Neuronal stem cell (in vitro differentiated cells): ENCODE measurements around the gene NAB1.
A peak's percentile ranks its signal among the peaks of the same experiment; 100 is the strongest.

Experiments used
- DNase-seq: peaks from one replicate; pipeline ENCODE4 v3.0.0-alpha.2; 2013; ENCODE audit warnings: low spot score
- H2AFZ ChIP-seq: one replicate; pipeline ENCODE4 v1.6.1; 2013; ENCODE audit warnings: mild to moderate bottlenecking, low read length, inconsistent platforms
- H2AK5ac ChIP-seq: 2 replicates; pipeline ENCODE4 v1.6.1; 2013; ENCODE audit warnings: low read depth, mild to moderate bottlenecking, inconsistent platforms, low read length, moderate library complexity, mixed read lengths
- H2BK120ac ChIP-seq: 2 replicates; pipeline ENCODE4 v1.6.1; 2013; ENCODE audit warnings: low read depth, mild to moderate bottlenecking, inconsistent platforms, low read length, moderate library complexity, mixed read lengths
- H2BK12ac ChIP-seq: one replicate; pipeline ENCODE4 v1.6.1; 2013; ENCODE audit warnings: low read length, inconsistent platforms
- H2BK15ac ChIP-seq: 2 replicates; pipeline ENCODE4 v1.6.1; 2013; ENCODE audit warnings: mild to moderate bottlenecking, low read length, inconsistent platforms, mixed read lengths
- H2BK5ac ChIP-seq: one replicate; pipeline ENCODE4 v1.6.1; 2013; ENCODE audit warnings: inconsistent platforms, mild to moderate bottlenecking, low read length, moderate library complexity
- H3K14ac ChIP-seq: one replicate; pipeline ENCODE4 v1.6.1; 2013; ENCODE audit warnings: low read length, inconsistent platforms
- H3K18ac ChIP-seq: 2 replicates; pipeline ENCODE4 v1.6.1; 2013; ENCODE audit warnings: low read length, inconsistent platforms
- H3K23ac ChIP-seq: 2 replicates; pipeline ENCODE4 v1.6.1; 2013; ENCODE audit warnings: low read depth, mild to moderate bottlenecking, mixed read lengths, low read length, inconsistent platforms; ENCODE audit not compliant: poor library complexity
- H3K27ac ChIP-seq: replicated peaks from 3 replicates; pipeline ENCODE4 v1.5.1; 2013; ENCODE audit warnings: low read length, inconsistent platforms
- H3K27me3 ChIP-seq, 3 experiments: 2 replicates each; pipeline ENCODE4 v1.6.1; 2013; ENCODE audit warnings: low read length in 3 of 3, mild to moderate bottlenecking in 2 of 3, inconsistent platforms in 1 of 3, low read depth in 1 of 3, mixed read lengths in 1 of 3, moderate library complexity in 1 of 3; ENCODE audit not compliant: control insufficient read depth in 3 of 3, insufficient read depth in 3 of 3
- H3K36me3 ChIP-seq, 2 donors: replicated peaks in 1 of 2; 2 replicates each; pipeline ENCODE4 v1.6.1; 2013; ENCODE audit warnings: low read length in 2 of 2; ENCODE audit not compliant: control insufficient read depth in 2 of 2, insufficient read depth in 2 of 2
- H3K4ac ChIP-seq: 2 replicates; pipeline ENCODE4 v1.6.1; 2013; ENCODE audit warnings: inconsistent platforms, mild to moderate bottlenecking, low read length, moderate library complexity
- H3K4me1 ChIP-seq, 2 donors: 1 replicate in 1 of 2; 2 replicates in 1 of 2; pipeline ENCODE4 v1.6.1; 2013; ENCODE audit warnings: low read length in 2 of 2, low read depth in 1 of 2; ENCODE audit not compliant: control insufficient read depth in 2 of 2, insufficient read depth in 1 of 2
- H3K4me2 ChIP-seq: one replicate; pipeline ENCODE4 v1.6.1; 2013; ENCODE audit warnings: mild to moderate bottlenecking, low read length, inconsistent platforms; ENCODE audit not compliant: insufficient read depth, poor library complexity, severe bottlenecking
- H3K4me3 ChIP-seq, 2 donors: 2 replicates each; pipeline ENCODE4 v1.5.1; 2013; ENCODE audit warnings: low read length in 2 of 2, mild to moderate bottlenecking in 2 of 2, inconsistent platforms in 1 of 2, moderate library complexity in 1 of 2
- H3K79me1 ChIP-seq: one replicate; pipeline ENCODE4 v1.6.1; 2013; ENCODE audit warnings: low read depth, mild to moderate bottlenecking, inconsistent platforms, low read length, moderate library complexity
- H3K9ac ChIP-seq: one replicate; pipeline ENCODE4 v1.6.1; 2013; ENCODE audit warnings: mild to moderate bottlenecking, low read depth, low read length, inconsistent platforms; ENCODE audit not compliant: poor library complexity
- H3K9me3 ChIP-seq, 2 donors: replicated peaks in 1 of 2; 2 replicates each; pipeline versions ENCODE3 to v1.6.1; 2013; ENCODE audit warnings: low read length in 2 of 2, mild to moderate bottlenecking in 2 of 2, inconsistent platforms in 1 of 2, low read depth in 1 of 2, mixed read lengths in 1 of 2, moderate library complexity in 1 of 2; ENCODE audit not compliant: control insufficient read depth in 2 of 2, insufficient read depth in 1 of 2
- H4K8ac ChIP-seq: one replicate; pipeline ENCODE4 v1.6.1; 2013; ENCODE audit warnings: low read depth, mild to moderate bottlenecking, inconsistent platforms, low read length, moderate library complexity
- H4K91ac ChIP-seq: one replicate; pipeline ENCODE4 v1.6.1; 2013; ENCODE audit warnings: low read length, low read depth, mild to moderate bottlenecking, inconsistent platforms; ENCODE audit not compliant: poor library complexity
- WGBS, 2 donors: extraction: QIAGEN DNeasy Blood & Tissue Kit; methylation state at CpG; one replicate each; pipeline ENCODE4 v1.1.7; 2013; ENCODE audit warnings: missing lambda C conversion rate in 2 of 2, mixed read lengths in 1 of 2; ENCODE audit not compliant: insufficient read length in 2 of 2, insufficient replicate concordance in 1 of 2; ENCODE audit errors: extremely low coverage in 2 of 2; 5-methylcytosine and 5-hydroxymethylcytosine counted together

Gene NAB1

DNA sequence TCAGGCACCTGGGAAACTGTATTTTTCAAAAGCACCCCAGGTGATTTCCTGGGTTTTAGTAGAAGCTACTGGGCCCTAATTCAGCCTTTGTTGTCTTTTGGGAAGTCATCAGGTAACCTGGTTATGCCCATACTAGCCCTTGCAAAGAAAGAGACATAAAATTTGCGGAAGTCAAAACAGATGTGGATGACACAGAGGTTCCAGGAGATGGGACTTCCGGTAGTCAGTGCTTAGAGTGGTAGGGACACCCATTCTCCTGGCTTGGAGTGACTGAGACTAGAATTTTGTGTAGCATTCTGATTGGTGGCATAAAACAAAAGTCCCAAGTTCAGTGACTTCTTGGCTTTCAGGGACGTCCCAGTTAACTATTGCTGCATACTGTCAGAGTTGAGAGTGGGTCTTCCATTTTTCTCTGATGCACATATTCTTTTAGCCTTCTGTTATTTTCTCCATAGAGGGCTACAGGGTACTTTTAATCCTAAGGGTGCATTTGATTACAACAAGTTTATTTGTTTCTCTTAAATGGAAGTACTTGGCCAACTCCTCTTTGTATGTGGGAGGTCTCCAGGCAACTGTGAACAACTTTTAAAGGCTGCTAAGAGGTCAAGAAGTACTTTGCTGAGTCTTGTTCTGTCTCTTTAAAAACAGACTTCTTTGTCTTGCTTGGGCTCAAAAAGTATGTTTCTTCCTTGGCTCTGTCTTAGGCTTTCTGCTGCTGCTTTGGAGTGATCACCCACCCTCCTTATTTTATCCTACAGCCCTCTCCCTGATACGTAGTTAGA is 8.8 kb downstream of the NAB1 start:
- Histone ChIP-seq H3K4me3 (no peak overlapping the region), H3K36me3 (peaks cover 6 to 38% of the 10 kb centered on the region in 2 donors), H4K91ac (no peak overlapping the region), H3K9ac (no peak overlapping the region), H2BK12ac (no peak overlapping the region), H2BK5ac (no peak overlapping the region), H3K4me2 (no peak overlapping the region), H3K4me1 (no peaks in the 10 kb centered on the region), H2AK5ac (no peak overlapping the region), H4K8ac (no peak overlapping the region), H3K18ac (no peak overlapping the region), H3K79me1 (peaks cover 5% of the 10 kb centered on the region), H3K14ac (no peak overlapping the region), H3K9me3 (peaks cover 0 to 2% of the 10 kb centered on the region in 2 donors), H3K23ac (no peak overlapping the region), H2BK15ac (no peak overlapping the region), H2AFZ (no peak overlapping the region), H3K27me3 (no peaks in the 10 kb centered on the region), H3K4ac (no peak overlapping the region), H2BK120ac (no peak overlapping the region), H3K27ac (no peak overlapping the region)
- DNase-seq, result no peak
- WGBS, 2 donors, result no CpG with 5 or more reads among the region's 4 CpGs

DNA sequence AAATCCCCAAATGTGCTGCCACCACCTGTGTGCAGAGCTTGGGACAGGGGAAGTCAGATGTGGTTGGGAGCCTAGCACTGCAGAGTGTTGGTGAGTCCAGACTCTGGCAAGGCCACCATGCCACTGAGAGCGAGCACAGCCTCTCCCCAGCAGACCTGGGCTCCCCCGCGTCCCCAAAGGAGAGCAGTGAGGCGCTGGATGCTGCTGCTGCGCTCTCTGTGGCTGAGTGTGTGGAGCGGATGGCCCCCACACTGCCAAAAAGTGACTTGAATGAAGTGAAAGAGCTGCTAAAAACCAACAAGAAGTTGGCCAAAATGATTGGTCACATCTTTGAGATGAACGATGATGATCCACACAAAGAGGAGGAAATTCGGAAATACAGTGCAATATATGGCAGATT is 10.7 kb downstream of the NAB1 start:
- Histone ChIP-seq H2BK15ac (no peak overlapping the region), H3K9me3 (peaks cover 0 to 6% of the 10 kb centered on the region in 2 donors), H2BK12ac (no peak overlapping the region), H3K4ac (no peak overlapping the region), H2AK5ac (no peak overlapping the region), H3K14ac (no peak overlapping the region), H4K8ac (no peak overlapping the region), H3K23ac (no peak overlapping the region), H3K27me3 (no peaks in the 10 kb centered on the region), H3K18ac (peak overlapping the region; percentile 24), H3K4me1 (no peaks in the 10 kb centered on the region), H3K4me2 (no peak overlapping the region), H3K36me3 (peaks cover 6 to 54% of the 10 kb centered on the region in 2 donors), H3K4me3 (no peak overlapping the region), H3K27ac (no peak overlapping the region), H3K9ac (peak overlapping the region; percentile 51), H2AFZ (no peak overlapping the region), H2BK5ac (no peak overlapping the region), H2BK120ac (no peak overlapping the region), H3K79me1 (peaks cover 5% of the 10 kb centered on the region), H4K91ac (no peak overlapping the region)
- WGBS, 2 donors, result no CpG with 5 or more reads among the region's 8 CpGs
- DNase-seq, result no peak

DNA sequence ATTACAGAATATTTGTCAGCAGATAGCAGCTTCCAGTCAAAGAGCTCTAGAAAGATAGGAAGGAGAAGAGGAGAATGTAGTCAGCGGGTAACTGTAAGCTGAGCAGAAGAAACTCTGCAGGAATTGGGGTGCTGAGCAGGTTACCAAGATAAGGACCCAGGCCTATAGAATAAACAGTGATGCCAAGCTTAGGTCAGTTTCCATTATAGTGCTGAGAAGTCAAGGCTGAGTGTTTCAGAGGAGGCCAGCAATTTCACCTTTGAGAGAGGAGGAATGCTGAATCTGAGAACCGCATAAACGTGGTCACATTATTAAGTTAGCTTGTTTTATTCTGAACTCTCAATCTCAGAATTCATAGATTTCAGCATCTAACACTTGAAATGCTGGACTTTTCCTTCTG is 13.9 kb downstream of the NAB1 start:
- Histone ChIP-seq H3K4me2 (no peak overlapping the region), H3K27ac (no peak overlapping the region), H3K14ac (no peak overlapping the region), H3K23ac (no peak overlapping the region), H3K79me1 (peaks cover 4% of the 10 kb centered on the region), H3K9ac (no peak overlapping the region), H2BK15ac (no peak overlapping the region), H3K18ac (no peak overlapping the region), H4K91ac (no peak overlapping the region), H2BK12ac (no peak overlapping the region), H3K4me1 (no peaks in the 10 kb centered on the region), H2AK5ac (no peak overlapping the region), H2BK5ac (no peak overlapping the region), H2BK120ac (no peak overlapping the region), H3K4me3 (no peak overlapping the region), H2AFZ (no peak overlapping the region), H3K9me3 (peaks cover 0 to 21% of the 10 kb centered on the region in 2 donors), H3K27me3 (no peaks in the 10 kb centered on the region), H4K8ac (no peak overlapping the region), H3K4ac (no peak overlapping the region), H3K36me3 (peaks cover 6 to 65% of the 10 kb centered on the region in 2 donors)
- DNase-seq, result no peak
- no CpG with 5 or more reads among the region's 3 CpGs for WGBS, 2 donors

DNA sequence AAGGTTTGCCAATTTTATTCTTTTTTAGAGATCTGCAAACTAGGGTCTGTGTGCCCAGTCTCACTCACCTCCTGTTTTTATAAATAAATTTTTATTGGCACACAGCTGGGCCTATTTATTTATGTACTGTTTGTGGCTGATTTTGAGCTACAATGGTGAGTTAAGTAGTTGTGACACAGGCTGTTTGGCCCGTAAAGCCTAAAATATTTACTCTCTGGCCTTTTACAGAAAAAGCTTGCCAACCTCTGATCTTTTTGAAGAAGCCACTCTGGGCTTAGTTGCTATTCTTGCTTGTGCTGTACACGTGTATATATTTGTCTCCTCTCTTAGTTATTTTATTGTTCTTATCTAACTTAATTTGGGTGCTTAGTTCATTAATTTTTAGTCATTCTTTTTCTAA is 14.5 kb downstream of the NAB1 start:
- Histone ChIP-seq H2AFZ (no peak overlapping the region), H3K23ac (no peak overlapping the region), H3K9me3 (peaks cover 0 to 21% of the 10 kb centered on the region in 2 donors), H2BK5ac (no peak overlapping the region), H3K9ac (no peak overlapping the region), H3K36me3 (peaks cover 6 to 65% of the 10 kb centered on the region in 2 donors), H2AK5ac (no peak overlapping the region), H3K14ac (no peak overlapping the region), H2BK120ac (no peak overlapping the region), H3K4me2 (no peak overlapping the region), H3K79me1 (peaks cover 4% of the 10 kb centered on the region), H2BK15ac (no peak overlapping the region), H3K27ac (no peak overlapping the region), H3K18ac (no peak overlapping the region), H3K4me1 (no peaks in the 10 kb centered on the region), H2BK12ac (no peak overlapping the region), H3K4ac (no peak overlapping the region), H3K4me3 (no peak overlapping the region), H4K91ac (no peak overlapping the region), H4K8ac (no peak overlapping the region), H3K27me3 (no peaks in the 10 kb centered on the region)
- no peak for DNase-seq
- no CpG with 5 or more reads among the region's 2 CpGs for WGBS, 2 donors
